AG04450 (cell line): ENCODE data around the gene TBX21. TPM values are rescaled to one million over a fixed set of nuclear protein-coding genes. Genes with fewer than 3 reads are reported as not detected.
A peak's percentile ranks its signal among the peaks of the same experiment; 100 is the strongest.

ENCODE experiments used
- CTCF ChIA-PET: fragments of 300-600, 350-600 bp; formaldehyde crosslinking; extraction: SDS; loops from one replicate; lab custom pipeline; 2022; ENCODE audit warnings: antibody characterized with exemption, inconsistent platforms; lab: Charles Lee
- POLR2A ChIA-PET: fragments of 350-600 bp; formaldehyde crosslinking; extraction: SDS; loops from one replicate; lab custom pipeline; 2021; ENCODE audit warnings: antibody characterized with exemption, inconsistent platforms; lab: Yijun Ruan, JAX
- DNase-seq: peaks from one replicate; pipeline ENCODE4 v3.0.0-alpha.2; 2011; ENCODE audit warnings: low read depth, low spot score
- H3K27ac ChIP-seq: one replicate; pipeline ENCODE4 v1.5.1; 2012; ENCODE audit warnings: low read depth, low read length, control low read depth
- H3K27me3 ChIP-seq: one replicate; pipeline ENCODE4 v1.6.0; 2012; ENCODE audit warnings: low read length; ENCODE audit not compliant: control insufficient read depth, insufficient read depth
- H3K4me3 ChIP-seq: 2 replicates; pipeline ENCODE4 v1.5.1; 2011; ENCODE audit warnings: mild to moderate bottlenecking, low read depth, low read length, control low read depth
- H3K9me3 ChIP-seq: 2 replicates; pipeline ENCODE4 v1.5.1; 2012; ENCODE audit warnings: low read length; ENCODE audit not compliant: control insufficient read depth, insufficient read depth
- CTCF ChIP-seq: IDR thresholded peaks from 2 replicates; pipeline ENCODE4 v1.5.1; 2011; ENCODE audit warnings: low read depth, low read length, control low read depth, inconsistent platforms
- polyA plus RNA-seq: library from polyadenylated mRNA; depleted of rRNA; stranded (reverse); fragments of >200 nt; gene quantifications from 2 replicates; pipeline ENCODE4 v1.2.3, GENCODE V29; 2011

TBX21 gene
- polyA plus RNA-seq, 1 experiment: not detected

DNA sequence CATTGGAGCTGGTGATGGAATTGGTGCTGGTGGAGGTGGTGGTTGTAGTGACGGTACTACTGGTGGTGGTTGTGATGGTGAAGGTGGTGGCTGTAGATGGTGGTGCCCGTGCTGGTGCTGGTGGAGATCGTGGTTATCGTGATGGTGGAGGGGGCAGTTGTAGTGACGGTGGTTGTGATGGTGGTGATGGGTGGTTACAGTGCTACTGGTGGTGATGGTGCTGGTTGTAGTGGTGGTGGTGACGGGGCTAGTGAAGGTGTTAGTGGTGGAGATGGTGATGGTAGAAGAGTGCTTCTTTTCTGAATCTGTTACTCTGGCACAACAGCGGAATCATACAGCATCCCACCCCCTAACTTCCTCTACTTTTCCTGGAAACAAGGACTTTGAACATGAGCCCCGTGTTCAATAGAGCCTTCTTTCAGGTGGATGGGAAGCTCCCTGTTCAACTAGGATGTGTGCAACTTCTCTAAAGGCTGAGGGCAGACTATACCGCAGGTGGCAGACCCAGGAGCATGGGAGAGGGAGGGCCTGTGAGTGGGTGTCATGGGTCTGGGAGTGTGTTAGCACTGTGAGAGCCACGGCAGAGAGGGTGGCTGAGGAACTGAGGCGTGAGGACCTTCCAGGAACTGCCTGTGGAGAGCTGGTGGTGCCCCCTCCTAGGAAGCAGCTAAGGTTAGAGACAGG, 8.2 kb downstream of the TBX21 start:
- POLR2A ChIA-PET: no interaction called here
- no peak overlapping the region for H3K27ac ChIP-seq
- H3K9me3 ChIP-seq: no peaks in the 10 kb centered on the region; the same call in 1 of the 2 replicates
- H3K27me3 ChIP-seq: peaks cover 50% of the 10 kb centered on the region
- TF ChIP-seq CTCF: no peak
- CTCF ChIA-PET: no interaction called here
- no peak overlapping the region for H3K4me3 ChIP-seq
- no peak for DNase-seq

DNA sequence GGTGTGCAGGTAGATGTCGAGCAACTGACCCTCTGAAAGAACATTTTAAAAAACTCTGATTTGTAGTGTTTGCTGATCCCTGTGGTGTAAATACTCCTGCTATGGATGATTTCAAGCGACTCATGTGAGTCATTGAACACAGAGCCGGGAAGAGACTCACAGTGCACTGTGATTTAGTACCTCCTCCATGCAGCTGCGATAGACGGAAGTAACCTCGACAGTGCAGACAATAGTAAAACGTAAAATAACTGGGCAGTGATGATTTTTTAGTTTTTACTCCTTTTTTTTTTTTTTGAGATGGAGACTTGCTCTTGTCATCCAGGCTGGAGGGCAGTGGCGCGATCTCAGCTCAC, 8.7 kb downstream of the TBX21 start:
- CTCF ChIA-PET: no interaction called here
- Histone ChIP-seq H3K9me3 (no peaks in the 10 kb centered on the region; the same call in 1 of the 2 replicates), H3K27me3 (peaks cover 47% of the 10 kb centered on the region), H3K27ac (no peak overlapping the region), H3K4me3 (no peak overlapping the region)
- no peak for DNase-seq
- POLR2A ChIA-PET: no interaction called here
- no peak for TF ChIP-seq CTCF

GRCh38 chr17:47742319-47743181, 9.5 kb downstream of the TBX21 start:
- DNase-seq: no peak
- CTCF ChIA-PET: no interaction called here
- POLR2A ChIA-PET: no interaction called here

GRCh38 chr17:47744168-47745036, 11.4 kb downstream of the TBX21 start:
- POLR2A ChIA-PET: no interaction called here
- Histone ChIP-seq H3K27ac (no peak overlapping the region), H3K9me3 (no peaks in the 10 kb centered on the region; the same call in 1 of the 2 replicates), H3K4me3 (no peak overlapping the region), H3K27me3 (peaks cover 52% of the 10 kb centered on the region)
- CTCF ChIA-PET: interaction anchor here (0.6 kb wide), 1 partner anchor 114 kb away, joined by 3 read pairs; no protein-coding TSS in a partner anchor
- DNase-seq: no peak
- no peak for TF ChIP-seq CTCF

More at GRCh38 chr17:47742319-47743181, 9.5 kb downstream of the TBX21 start:
- H3K9me3 ChIP-seq: no peaks in the 10 kb centered on the region; the same call in 1 of the 2 replicates
- peak; percentile 32 for TF ChIP-seq CTCF
- H3K27ac ChIP-seq: no peak overlapping the region
- H3K4me3 ChIP-seq: no peak overlapping the region
- H3K27me3 ChIP-seq: peaks cover 46% of the 10 kb centered on the region
